SK-MEL-5 (cell line): Measurements from ENCODE around the gene ADGRA1. TPM values are rescaled to one million over a fixed set of nuclear protein-coding genes. Genes with fewer than 3 reads are reported as not detected.
"Not testable (repeated sequence)": the region's sequence is repeated elsewhere in the genome, so short reads cannot be mapped to it uniquely, and the experiment has no call there.

Experiments used
- DNase-seq: peaks from one replicate; pipeline ENCODE4 v3.0.0-alpha.2; 2016; ENCODE audit warnings: low read depth, low spot score
- in situ Hi-C: cut with HindIII; loops from 2 replicates; pipeline ENCODE4 v1.10.0; 2016; ENCODE audit warnings: low sequenced_read_pairs, high pct_unique_total_duplicates, low pct_unique_long_range_greater_than_20kb
- total RNA-seq: library from RNA; depleted of rRNA; stranded (reverse); fragments of >200 nt; shearing (Covaris generic); gene quantifications from 2 replicates; pipeline ENCODE4 v1.2.3, GENCODE V29; 2014

Gene ADGRA1
- total RNA-seq, 1 experiment from 2014 or later: not detected

DNA sequence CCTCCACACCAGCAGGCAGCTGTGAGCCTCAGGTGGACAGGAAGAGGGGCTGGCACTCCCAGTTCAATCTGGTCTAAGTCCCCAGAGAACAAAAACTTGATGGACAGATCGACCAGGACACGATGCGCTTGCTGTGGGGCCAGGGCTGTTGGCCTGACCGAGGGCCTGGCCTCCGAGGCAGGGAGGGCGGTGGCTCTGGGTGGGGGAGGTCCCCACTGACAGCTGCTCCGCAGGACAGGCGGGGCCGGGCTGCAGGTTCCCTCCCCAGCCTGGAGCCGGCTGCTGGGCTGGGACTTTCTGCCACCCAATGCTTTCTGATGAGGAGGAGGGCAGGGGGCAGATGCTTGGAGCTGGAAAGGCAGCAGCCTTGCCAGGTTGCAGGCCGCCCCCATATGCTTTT lies 37.4 kb upstream of the ADGRA1 start:
- in situ Hi-C loops: no loop called here
- no peak for DNase-seq

DNA sequence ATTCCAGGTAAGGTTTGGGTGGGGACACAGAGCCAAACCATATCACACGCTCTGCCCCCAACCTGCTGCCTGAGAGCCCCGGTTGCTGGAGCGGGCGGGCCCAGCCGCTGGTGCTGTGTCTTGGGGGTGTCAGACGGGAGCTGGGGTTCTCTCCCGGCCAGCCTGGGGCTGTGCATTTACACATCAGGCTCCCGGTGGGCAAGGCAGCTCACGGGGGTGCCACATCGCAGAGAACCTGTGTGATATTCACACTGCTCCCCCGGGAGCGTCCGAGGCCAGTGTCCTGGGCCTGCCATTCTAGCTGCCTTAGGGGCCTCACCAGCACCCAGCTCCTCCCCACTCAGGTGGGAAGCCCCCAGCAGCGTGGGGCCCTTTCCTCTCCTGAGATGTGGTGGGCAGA lies 35.6 kb upstream of the ADGRA1 start:
- in situ Hi-C loops: no loop called here
- DNase-seq: no peak

DNA sequence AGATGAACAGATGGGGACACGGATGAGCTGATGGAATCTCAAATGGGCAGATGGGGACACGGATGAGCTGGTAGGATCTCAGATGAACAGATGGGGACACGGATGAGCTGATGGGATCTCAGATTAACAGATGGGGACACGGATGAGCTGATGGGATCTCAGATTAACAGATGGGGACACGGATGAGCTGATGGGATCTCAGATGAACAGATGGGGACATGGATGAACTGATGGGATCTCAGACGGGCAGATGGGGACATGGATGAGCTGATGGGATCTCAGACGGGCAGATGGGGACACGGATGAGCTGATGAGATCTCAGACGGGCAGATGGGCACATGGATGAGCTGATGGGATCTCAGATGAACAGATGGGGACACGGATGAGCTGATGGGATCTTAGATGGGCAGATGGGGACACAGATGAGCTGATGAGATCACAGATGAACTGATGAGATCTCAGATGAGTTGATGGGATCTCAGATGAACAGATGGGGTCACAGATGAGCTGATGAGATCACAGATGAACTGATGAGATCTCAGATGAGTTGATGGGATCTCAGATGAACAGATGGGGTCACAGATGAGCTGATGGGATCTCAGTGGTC lies 34.1 kb upstream of the ADGRA1 start:
- in situ Hi-C loops: not testable (repeated sequence)

DNA sequence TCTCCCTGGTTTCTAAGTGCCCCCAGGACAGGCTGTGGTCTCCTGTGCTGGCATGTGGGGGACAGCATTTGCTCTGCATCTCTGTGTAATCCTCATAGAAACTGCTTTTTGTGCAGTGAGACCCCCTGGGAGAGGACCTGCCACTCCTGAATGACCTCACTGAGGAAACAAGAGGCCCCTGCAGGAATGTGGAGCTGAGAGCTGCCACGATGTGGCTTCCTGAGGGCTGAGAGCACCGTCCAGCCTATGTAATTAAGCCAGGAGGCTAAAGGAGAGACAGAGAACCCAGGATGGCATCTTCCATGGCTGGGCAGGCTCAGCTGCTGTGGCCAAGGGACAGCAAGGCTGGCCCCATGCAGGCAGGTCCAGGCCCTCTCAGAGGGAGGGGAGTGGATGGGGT lies 32.3 kb upstream of the ADGRA1 start:
- in situ Hi-C loops: no loop called here
- DNase-seq: no peak

More for the DNA sequence above, 34.1 kb upstream of the ADGRA1 start:
- DNase-seq: not testable (repeated sequence)

DNA sequence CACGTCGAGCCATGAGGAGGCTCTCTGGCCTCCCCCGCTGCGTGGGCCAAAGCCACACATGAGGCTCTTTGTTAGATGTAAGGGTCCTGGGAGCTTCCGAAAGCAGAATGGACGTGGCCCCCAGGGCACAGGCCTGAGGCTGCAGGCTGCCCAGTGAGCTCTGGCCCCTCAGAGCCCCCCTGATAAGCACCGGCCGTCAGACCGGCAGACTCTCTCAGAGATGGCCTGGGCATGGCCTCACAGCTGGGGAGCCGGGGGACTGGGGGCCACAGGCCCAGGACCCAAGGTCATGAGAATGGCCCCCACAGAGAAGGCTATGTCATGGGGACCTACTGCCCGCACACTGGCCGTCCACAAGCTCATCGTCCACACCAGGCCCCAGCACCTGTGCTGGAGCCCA lies 31.7 kb upstream of the ADGRA1 start:
- in situ Hi-C loops: no loop called here
- DNase-seq: no peak

DNA sequence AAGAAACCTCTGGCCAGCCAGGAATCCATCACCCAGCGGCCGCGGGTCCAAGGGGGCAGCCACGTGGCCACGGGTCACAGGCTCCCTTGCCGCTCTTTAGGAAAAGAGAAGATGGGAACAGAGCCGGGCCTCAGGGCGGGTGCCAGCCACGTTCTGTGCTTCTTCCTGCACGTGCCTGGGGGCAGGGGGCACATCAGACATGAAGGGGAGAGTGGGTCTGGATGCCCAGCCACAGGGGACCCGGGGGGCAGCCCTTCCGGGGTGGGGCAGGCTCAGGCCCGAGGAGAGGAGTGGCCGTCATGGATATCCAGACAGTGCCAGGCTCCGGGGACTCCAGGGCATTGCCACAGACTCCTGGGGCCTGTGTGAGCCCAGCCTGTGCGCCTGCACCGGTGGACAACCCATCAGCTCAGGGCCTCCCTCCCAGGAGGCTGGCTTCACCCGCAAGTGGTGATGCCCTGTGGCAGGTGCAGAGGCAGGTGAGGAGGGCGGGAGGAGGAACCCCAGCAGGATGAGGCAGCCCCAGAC lies 31.0 kb upstream of the ADGRA1 start:
- no peak for DNase-seq
- in situ Hi-C loops: no loop called here

DNA sequence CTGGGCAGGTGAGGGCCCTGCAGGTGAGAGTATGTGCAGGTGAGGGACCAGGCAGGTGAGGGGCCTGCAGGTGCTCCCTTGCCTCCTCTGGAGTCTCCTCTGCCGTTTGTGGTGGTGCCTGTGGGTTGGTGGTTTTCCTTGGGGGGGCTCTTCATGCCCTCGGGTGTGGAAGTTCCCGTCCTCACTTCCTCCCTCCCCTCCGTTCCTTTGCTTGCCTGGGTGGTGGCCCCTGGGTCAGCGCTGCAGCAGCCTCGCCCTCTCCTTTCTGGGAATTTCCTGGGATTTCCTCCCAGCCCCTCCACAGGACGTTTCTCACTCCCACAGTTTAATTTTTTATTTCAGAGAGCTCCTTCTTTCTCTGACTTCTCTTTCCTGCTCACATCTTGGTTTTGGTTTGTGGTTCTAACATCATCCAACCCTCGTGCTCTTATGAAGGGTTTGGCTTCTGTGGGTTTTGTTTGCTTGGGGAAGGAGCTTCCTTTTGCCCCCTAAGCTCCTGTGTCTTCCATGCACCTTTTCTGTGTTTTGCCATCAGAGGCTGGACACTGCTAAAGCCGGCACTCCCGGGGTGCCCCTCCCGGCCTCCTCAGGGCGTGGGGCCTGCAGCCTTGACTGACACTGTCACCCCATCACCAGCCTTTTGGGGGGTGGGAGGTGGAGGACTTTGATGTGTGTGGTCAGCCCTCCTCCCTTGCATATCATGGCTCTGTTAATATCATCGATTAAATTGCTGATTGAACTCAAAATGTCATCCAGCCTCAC lies 29.2 kb upstream of the ADGRA1 start:
- DNase-seq: no peak
- in situ Hi-C loops: no loop called here

DNA sequence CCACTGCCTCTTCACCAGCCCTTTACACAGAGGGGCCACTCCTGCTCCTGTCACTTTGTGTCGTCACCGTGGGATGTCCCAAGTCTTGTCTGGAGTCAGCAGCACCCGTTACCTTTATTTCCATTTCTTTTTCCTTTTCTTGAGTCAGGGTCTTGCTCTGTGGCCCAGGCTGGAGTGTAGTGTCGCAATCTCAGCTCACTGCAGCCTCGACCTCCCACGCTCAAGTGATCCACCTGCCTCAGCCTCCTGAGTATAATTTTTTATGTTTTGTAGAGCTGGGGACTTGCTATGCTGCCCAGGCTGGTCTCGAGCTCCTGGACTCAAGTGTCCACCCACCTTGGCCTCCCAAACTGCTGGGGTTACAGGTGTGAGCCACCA lies 28.6 kb upstream of the ADGRA1 start:
- in situ Hi-C loops: no loop called here
- DNase-seq: no peak

DNA sequence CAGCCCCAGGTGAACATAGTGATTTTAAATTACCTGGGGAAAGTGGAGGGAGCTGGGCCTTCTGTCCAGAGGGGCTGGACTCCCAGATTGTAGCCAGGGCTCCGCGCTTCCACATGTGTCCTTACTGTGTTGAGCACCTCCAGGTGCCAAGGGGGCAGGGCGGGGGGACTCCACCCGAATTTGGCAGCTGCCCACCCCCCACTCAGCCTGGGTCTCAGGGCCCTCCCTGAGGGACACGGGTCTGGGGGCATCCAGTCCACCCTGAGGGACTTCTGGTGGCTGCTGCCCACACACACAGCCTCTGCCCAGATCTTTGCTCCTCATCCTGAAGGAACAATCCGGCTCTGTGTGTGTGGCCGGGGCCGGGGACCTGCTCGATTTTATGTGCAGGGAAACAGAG lies 28.2 kb upstream of the ADGRA1 start:
- in situ Hi-C loops: no loop called here

DNA sequence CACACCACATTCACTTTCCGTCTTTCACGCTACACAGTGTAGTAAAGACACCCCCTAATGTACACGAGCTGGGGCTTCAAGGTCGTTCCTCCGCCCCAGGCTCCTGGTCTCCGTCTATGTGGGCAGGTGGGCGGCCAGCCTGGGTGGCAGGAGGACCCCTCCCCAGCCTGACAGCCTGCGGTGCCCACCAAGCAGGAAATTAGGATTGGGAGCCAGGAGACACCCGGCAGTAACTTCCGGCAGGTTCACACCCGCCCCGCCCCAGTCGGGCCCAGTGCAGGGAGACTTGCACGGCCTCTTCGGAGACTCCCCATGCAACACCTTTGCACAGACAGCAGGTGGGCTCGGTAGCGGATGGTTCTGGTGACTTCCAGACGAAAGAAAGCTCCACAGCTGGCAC lies 27.7 kb upstream of the ADGRA1 start:
- no peak for DNase-seq
- in situ Hi-C loops: no loop called here

More for the DNA sequence above, 28.2 kb upstream of the ADGRA1 start:
- DNase-seq: no peak

DNA sequence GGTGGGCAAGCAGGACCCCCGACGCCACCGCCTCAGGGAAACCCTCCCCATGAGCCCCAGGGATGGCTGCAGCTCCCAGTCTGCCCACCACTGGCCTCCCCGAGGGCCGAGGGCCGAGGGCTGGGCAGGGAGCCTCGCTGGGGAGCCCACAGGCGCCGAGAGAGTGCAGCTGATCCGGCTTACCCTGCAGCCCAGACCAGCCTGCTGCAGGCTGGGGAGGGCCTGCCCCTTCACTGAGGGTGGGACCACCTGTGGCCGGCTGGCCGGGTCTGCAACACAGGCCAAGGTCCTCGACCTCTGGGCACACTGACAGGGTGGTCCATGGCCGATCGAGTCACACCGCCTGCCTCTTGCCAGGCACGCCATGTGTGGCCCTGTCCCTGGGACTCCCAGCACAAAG lies 27.3 kb upstream of the ADGRA1 start:
- DNase-seq: no peak
- in situ Hi-C loops: no loop called here

DNA sequence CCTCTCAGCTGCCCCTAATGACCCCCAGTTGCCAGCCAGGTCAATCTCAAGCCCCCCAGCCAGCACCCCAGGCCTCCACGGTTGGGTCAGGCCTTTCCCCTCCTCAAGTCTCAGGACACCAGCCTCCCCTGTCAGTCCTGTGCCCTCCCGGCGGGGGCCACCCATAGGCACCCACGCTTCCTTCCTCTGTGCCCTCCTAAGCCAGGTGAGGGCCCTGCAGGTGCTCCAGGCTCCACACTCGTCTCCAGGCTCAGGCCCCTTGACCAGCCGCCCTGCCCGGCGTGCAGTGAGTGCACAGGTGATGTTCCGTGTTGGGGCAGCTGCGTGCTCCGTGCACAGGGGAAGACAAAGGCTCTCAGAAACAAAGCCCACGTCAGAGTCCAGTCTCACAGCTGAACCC lies 26.8 kb upstream of the ADGRA1 start:
- no peak for DNase-seq
- in situ Hi-C loops: no loop called here

DNA sequence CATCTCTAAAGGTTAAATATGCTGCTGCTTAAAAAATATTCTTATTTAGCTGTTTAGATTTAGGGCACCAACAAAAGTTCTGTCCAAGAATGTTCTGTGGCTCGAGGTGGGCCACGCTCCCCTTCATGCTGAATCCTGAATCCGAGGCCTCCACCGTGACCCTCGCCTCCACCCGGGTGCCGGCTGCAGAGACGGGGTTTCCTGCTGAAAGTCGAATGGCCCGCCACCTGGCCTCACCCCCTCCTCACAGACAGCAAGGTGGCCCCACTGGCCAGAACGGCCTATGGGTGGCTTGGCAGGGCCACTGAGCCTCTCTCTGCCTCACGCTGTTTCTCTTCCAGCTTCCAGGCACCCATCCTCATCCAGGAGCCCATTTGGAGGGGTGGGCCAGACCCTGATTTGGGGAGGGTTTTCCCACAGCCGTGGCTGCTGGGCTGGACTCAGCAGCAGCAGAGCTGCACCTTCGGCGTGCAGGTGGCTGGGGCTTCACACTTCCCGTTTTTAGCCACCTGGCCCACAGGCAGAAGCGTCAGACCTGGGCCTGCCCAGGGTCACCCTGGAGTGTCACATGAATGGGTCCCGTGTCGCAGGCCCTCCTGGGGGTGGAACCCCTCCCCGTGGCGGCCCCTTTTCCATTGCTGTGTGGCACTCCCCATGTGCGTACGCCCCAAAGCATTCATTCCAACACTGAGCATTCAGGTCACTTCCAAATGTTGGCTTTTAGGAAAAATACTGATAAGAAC lies 26.3 kb upstream of the ADGRA1 start:
- DNase-seq: no peak
- in situ Hi-C loops: no loop called here

DNA sequence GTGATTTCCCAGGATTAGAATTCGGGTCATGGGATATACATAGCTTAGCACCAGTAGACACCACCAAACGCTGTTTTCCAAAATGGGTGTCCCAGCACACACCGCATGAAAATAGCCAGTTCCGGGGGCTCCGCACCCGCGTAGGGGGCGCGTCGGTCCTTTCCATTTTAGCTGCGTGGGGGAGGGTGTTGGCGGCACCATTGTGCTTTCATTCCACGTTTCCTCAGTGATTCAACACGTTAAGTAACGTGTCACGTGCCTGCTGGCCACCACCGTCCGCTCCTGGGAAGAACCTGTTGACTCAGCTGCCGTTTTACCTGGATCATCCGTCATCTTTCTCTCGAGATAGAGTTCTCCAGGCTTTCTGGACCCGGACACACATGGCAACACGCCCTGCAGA lies 25.6 kb upstream of the ADGRA1 start:
- in situ Hi-C loops: no loop called here
- no peak for DNase-seq

DNA sequence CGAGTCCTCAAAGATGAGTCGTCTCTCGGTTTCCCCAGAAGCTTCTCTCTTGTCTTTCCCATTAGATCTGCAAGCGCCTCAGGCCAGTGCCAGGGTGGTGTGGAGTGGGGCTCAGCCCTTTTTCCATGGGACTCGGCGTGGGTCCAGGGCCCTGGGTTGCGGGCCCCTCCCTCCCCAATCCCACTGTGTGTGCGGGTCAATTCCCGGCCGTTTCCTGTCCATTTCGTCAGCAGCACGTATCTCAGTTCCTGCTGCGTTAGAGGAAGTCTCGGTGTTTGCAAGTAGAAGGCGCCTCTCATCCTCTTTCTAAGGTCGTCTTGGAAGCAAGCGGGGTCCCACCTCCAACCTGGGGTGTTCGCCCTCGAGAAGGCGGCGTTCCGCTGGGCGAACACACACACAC lies 25.1 kb upstream of the ADGRA1 start:
- no peak for DNase-seq
- in situ Hi-C loops: no loop called here

DNA sequence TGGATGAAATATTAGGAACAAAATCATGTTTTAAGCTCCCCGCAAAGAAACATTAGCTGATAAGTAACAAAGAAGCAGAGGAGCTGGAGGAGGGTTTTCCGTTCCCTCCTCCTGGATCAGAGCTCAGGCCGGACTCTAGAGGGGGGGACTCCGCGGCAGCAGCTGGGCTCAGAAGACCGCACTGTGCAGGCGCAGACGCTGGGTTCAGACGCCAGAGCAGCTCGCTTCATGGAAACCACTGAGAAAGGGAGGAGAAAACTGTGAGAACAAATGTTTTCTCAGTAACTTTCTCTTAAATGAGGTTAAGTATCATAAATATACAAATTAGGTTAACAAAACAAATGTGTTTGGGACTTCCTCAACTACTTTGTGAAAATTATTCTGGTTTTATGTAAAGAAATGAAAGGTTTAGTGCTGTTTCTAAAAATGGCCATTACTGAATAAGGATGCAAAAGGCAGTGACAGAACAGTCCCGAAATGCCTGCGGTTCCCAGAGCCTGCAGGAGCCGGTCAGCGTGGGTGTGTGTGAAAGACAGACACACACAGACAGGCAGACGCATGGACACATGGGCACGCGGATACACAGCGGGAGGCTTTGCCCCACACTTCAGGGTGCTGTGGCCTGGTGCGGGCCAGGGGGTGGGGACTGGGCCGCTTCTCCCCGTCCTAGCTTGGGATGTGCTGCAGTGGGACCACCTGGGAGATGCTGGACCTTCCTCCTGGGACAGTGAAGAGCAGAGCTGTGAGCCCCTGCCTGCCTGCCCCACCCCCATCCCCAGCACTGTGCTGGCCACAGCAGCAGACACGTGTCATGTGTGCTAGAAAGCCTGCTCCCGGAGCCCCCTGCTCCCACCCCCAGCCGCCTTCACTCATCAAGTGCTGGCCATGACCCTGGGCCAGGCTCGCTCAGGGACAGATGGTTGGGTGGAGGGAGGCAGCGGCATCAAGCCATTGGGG lies 20.3 kb upstream of the ADGRA1 start:
- in situ Hi-C loops: no loop called here
- DNase-seq: no peak

DNA sequence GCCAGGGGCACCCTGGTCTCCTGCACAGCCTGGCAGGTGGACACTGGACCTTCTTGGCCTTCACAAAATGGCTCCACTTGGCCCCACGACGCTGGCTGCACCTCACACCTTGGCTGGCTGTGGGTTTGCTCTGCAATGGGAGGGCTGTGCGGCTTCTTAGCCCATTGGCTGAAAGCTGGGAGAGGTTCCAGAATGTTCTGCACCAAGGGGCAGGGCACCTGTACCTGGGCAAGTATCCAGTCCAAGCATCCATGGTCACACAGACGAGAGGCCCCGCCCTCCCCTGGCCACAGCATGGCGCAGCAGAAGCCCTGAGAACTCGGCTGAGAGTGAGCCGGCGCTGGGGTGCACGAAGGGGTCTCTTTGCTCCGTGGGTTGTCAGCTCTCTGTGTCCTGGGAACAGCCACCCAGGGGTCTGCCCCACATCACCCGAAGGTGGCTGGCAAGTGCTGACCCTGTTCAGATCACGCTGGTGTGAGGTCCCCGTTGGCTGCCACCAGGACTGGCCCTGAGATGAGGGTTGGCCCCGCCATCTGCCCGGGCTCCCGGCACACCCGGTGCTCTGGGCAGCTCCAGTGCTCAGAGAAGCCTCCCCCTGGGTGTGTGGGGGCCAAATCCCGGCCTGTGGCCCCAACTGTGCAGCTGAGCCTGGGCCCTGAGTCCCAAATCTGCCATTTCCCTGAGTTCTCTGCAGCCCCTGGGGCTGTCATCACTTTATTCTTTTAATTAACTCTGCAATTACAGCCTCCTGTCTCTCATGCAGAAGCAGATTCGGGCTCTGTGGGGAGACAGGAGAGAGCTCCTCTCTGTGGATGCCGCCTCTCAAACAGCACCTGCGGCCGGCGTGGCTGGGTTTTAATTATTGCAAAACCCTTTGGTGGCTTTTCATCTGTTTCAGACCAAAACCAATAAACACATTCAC lies 19.4 kb upstream of the ADGRA1 start:
- in situ Hi-C loops: no loop called here
- DNase-seq: no peak
